GM12875 (cell line): ENCODE results near the gene RFX8.

Experiments used
- H3K4me3 ChIP-seq: one replicate; pipeline ENCODE4 v1.5.1; 2011; ENCODE audit warnings: low read depth, low read length, control low read depth
- CTCF ChIP-seq: IDR thresholded peaks from 2 replicates; pipeline ENCODE4 v1.5.1; 2011; ENCODE audit warnings: low read depth, mild to moderate bottlenecking, control low read depth, inconsistent platforms, low read length, moderate library complexity, borderline replicate concordance; ENCODE audit not compliant: insufficient read depth

Gene RFX8

GRCh38 chr2:101426822-101427221, 48.1 kb downstream of the RFX8 start:
- no peak for TF ChIP-seq CTCF
- H3K4me3 ChIP-seq: no peak overlapping the region

GRCh38 chr2:101420623-101421022, 54.3 kb downstream of the RFX8 start:
- H3K4me3 ChIP-seq: no peak overlapping the region
- TF ChIP-seq CTCF: no peak

GRCh38 chr2:101419096-101419663, 55.7 kb downstream of the RFX8 start:
- no peak overlapping the region for H3K4me3 ChIP-seq
- TF ChIP-seq CTCF: peak; percentile 53; the same call in 1 of the 2 replicates

GRCh38 chr2:101418460-101419095, 56.3 kb downstream of the RFX8 start:
- H3K4me3 ChIP-seq: no peak overlapping the region

GRCh38 chr2:101416609-101417008, 58.3 kb downstream of the RFX8 start:
- no peak overlapping the region for H3K4me3 ChIP-seq
- TF ChIP-seq CTCF: no peak

More at GRCh38 chr2:101418460-101419095, 56.3 kb downstream of the RFX8 start:
- no peak for TF ChIP-seq CTCF

GRCh38 chr2:101415884-101416283, 59.0 kb downstream of the RFX8 start:
- H3K4me3 ChIP-seq: no peak overlapping the region

More at GRCh38 chr2:101415884-101416283, 59.0 kb downstream of the RFX8 start:
- no peak for TF ChIP-seq CTCF
